ENCODE data around the gene RBPMS2.

Gene RBPMS2

GRCh38 chr15:64694816-64695215 is 80.6 kb downstream of the RBPMS2 start:
- DNase-seq (ENCODE audit: low spot score): no peak

GRCh38 chr15:64693134-64693533 is 82.3 kb downstream of the RBPMS2 start:
- DNase-seq (ENCODE audit: low spot score): no peak

- DNase-seq (ENCODE audit: low spot score): no peak
Measured at GRCh38 chr15:64691896-64692565, 83.4 kb downstream of the RBPMS2 start.

GRCh38 chr15:64690578-64691296 is 84.7 kb downstream of the RBPMS2 start:
- no peak for DNase-seq (ENCODE audit: low spot score)

- DNase-seq (ENCODE audit: low spot score): no peak
Measured at GRCh38 chr15:64690008-64690407, 85.4 kb downstream of the RBPMS2 start.
